ENCODE measurements around the gene GFAP.

DNA sequence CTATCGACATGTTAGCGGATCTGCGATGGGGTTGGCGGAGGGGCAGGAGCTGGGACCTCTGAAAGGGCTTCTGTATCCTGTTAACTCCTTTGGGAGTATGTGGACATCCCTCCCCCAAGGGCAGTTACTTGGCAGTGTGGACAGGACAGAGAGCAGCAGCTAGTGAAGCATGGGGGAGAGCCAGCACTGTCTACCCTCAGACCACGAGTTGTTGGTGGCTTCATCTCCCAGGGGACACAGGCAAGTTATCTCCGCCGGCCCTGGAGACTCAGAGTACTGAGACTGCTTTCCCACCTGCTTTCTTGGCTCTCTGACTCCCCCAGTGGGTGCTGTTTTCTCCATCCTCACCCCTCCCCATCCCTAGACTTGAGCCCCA lies 5.3 kb upstream of the GFAP start:
- TF ChIP-seq CTCF (IDR thresholded peaks at IDR 0.05) (no peak), POLR2A (IDR thresholded peaks at IDR 0.05) (no peak), EP300 (IDR thresholded peaks at IDR 0.05) (no peak)
